HG02973 (cell line): ENCODE data around the gene MCRS1.

Experiments used
- ATAC-seq: cut with Tn5 transposase; IDR thresholded peaks from one replicate; pipeline ENCODE4 v1.9.1; 2021; ENCODE audit warnings: moderate library complexity; ENCODE audit not compliant: unreplicated experiment

The MCRS1 gene

DNA sequence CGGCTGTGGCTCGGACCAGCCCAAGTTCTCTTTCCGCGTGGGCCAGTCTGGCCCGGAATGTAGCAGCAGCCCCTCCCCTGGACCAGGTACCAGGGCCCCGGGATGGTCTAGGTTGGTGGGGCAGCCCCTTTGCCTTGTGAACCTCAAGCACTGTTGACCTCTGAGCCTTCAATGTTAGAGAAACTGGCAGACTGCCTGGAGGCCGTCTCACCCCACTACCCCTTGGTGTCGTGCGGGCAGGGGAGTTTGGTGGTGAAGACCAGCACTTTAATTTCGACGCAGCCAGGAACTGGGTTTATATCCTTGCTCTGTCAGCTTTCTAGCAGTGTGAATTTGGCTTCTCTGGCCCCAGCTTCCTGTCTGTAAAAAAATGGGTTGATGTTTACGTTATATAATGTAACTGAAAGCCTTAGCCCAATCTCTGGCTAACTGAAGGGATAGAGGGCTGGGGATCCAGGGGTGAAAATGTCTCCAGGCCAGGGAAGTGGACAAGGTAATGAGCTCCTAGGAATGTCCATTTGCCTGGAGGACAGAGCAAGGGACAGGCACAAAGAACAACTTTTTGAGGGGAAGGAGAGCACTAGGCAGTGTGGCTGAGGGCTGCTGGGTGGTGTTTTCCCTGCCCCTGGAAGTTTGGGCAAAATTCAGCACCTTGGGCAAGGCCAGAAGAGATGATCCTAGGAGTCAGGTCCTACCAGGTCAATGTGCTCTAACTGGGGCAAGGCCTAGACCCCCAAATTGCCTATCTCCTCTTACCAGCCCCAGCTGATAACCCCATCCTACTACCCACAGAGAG, 11.4 kb downstream of the MCRS1 start:
- ATAC-seq, result no peak

DNA sequence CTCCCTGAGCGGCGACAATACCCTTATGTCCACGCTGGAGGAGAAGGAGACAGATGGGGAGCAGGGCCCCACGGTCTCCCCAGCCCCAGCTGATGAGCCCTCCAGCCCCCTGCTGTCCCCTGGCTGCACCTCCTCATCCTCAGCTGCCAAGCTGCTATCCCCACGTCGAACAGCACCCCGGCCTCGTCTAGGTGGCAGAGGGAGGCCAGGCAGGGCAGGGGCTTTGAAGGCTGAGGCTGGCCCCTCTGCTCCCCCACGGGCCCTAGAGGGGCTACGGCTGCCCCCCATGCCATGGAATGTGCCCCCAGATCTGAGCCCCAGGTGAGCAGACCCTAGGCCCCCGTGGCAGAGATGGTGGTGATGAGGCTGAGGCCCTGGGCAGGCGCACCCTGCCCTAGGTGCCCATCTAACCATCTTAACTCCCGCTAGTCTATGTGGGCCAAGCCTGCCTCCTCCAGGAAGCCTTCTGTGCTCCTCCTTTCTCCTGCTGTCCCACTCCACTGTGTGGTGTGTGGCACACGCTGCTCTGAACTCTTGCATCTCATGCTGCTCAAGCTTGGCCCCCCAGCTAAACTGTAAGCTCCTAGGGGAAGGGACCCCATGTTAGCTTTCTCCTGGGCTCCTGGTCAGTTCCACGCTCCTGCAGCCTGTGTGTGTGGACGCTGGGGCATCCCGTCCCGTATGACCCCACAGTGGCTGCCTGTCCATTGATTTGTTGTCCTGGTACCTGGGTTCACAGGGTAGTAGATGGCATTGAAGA, 12.1 kb downstream of the MCRS1 start:
- no peak for ATAC-seq

DNA sequence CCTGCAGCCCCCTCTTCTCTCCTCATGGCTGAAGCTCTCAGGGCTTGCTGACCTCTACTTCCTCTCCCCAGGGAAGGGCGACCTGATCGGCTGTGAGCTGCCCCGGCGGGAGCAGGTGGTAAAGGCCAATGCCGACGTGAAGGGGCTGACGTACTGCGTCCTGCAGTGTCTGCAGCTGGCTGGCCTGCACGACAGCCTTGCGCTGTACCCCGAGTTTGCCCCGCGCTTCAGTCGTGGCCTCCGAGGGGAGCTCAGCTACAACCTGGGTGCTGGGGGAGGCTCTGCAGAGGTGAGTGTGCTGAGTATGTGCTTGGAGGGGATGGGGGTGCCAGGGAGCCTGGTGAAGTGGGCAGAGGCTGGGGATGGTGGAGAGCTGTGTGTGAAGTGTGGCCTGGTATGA, 13.7 kb downstream of the MCRS1 start:
- no peak for ATAC-seq

DNA sequence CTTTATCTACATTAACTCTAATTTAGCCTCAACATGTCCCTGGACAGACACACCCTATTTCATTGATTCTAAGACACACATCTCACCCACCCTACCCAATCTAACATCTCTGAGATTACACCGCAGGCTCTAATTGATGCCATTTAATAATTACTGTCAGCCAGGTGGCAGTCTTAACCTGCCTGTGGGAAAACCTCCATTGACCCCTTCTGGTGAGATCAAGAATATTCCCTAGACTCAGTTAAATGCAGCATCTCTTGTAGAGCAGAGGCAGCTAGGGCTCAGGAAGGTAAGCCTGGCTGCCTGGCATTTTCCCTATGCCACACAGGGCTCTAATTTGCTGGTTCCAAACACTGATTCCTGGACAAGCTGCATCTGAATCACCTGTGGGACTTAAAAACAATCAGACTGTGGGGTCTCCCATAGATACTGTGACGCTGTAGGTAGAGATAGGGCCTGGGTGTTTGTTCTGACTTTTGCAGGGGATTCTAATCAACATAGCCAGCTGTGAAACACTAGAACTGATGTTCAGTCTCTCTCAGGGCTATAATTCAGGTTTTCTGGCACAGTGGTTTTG, 14.3 kb downstream of the MCRS1 start:
- ATAC-seq, result no peak

DNA sequence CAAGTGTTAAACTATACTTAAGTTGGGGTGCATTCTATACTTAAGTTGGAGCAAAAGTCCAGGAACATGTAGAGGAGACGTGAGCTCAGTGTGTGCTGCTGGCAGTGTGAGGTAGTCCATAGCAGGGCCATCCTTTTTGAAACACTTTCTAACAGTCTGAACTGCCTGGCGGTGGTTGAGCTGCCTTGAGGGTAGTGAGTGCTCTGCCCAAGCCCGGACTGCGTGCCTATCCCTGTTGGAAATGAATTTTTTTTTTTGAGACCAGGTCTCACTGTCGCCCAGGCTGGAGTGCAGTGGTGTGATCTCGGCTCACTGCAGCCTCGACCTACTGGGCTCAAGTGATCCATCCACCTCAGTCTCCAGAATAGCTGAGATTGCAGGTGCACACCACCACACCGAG, 15.0 kb downstream of the MCRS1 start:
- ATAC-seq, result no peak

DNA sequence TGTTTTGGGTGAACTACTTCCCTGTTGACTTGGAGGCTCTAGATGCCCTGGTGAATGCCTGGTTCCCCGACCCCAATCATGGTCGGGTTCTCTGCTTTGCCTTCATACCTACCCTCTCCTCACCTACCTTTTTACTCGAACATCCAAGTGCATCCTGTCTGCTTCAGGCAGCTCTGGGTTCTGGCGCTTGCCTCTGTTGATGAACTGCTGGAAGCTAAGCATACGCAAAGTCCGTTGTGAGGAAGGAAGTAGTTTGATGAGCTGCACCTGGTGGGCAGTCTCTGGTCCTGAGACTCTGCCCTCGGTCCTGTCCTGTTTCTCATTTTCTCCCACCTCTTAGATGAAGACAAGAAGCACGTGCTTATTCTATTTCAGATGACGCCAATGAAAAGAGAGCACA, 15.5 kb downstream of the MCRS1 start:
- no peak for ATAC-seq

DNA sequence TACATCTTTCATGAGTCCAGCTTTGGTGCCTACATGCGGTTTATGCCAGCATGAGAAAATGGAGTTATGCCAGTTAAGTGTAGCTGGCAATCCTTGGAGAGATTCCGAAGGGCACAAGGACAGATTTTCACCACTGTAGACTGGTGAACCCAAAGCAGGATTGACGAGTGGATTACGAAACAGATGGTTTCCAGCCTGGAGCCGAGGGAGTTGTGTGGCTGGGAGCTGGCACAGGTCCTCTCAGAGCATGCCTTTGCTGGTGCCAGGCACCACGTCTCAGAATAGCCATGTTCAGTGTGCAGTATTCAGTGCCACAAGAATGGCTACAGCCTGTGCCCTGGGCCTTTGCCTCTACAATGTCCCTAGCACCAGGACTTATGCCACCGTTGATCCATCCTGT, 15.9 kb downstream of the MCRS1 start:
- ATAC-seq, result no peak

DNA sequence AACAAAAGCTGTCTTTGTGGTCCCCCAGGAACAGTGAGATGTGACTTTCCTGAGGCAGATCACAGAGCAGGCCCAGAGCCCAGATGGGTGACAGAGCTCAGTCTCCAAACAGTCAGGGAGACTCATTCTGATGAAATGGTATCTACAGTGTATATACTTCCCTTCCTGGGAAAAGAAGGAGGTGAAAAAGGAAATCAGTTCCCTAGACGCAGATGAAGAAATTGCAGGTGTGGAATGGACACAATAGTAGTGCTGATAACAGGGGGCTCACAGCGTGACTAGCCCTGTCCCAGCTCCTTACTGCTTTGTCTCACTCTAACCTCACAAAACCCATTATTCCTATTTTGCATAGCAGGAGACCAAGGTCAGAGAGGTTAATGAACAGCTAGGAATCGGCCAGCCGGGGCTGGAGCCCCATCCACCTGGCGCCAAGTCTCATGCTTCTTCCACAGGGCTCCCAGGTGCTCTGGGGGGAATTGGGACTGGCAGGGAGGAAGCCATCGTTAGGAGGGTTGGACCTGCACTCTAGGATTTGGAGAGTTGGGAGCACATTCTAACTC, 17.2 kb downstream of the MCRS1 start:
- no peak for ATAC-seq

DNA sequence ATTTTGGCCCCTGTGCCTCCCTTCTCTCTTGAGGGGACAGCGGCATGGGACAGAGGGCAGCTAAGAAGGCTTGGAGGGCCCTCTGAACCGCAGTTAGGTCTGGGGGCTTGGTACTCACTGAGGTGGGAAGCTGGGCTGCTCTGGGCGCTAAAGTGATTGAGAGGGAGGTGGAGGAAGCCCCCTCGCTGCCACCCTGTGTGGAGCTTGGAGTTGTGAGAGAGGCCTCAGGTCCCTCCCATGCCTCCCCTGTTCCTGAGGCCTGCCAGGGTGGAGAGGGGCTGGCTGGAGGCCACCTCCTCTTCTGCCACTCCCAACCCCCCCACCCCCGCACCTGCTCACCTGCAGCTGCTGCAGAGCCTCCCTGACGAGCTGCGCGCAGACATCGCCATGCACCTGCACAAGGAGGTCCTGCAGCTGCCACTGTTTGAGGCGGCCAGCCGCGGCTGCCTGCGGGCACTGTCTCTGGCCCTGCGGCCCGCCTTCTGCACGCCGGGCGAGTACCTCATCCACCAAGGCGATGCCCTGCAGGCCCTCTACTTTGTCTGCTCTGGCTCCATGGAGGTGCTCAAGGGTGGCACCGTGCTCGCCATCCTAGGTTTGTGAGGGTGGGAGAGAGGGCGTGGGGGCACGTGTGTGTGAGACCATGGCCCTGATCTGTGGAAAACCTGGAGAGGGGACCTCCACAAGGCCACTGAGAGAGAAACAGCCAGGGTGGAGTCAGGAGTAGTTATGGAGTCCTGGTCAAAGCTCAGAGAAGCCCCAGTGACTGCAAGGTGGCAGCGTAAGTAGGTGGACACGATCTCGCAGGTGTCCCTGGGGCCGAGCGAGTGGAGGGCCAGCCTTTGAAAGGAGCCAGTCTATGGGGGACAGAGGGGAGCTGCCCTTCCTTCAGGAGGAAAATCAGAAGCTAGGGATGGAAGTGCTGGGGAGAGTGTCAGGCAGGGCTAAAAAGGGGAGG, 17.9 kb downstream of the MCRS1 start:
- no peak for ATAC-seq

DNA sequence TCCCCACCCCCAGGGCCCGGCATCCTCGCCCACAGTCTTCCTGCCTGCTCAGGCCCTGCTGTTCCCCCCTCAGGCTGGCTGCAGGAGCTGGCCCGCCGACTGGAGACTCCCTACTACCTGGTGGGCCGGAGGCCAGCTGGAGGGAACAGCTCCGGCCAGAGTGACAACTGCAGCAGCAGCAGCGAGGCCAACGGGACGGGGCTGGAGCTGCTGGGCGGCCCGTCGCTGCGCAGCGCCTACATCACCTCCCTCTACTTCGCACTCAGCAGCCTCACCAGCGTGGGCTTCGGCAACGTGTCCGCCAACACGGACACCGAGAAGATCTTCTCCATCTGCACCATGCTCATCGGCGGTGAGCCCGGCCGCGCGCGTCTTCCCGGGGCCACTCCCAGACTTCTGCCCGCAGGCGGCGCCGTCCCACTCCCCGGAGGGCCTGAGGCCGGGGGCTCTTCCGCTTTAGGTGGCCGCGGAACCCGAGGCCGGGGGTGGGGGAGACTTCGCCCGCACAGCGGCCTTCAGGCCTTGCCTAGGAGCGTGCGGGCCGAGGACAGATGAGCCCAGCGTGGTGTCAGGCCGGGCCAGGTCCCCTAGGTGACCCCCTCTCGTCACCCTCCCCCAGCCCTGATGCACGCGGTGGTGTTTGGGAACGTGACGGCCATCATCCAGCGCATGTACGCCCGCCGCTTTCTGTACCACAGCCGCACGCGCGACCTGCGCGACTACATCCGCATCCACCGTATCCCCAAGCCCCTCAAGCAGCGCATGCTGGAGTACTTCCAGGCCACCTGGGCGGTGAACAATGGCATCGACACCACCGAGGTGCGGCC, 18.9 kb downstream of the MCRS1 start:
- no peak for ATAC-seq

DNA sequence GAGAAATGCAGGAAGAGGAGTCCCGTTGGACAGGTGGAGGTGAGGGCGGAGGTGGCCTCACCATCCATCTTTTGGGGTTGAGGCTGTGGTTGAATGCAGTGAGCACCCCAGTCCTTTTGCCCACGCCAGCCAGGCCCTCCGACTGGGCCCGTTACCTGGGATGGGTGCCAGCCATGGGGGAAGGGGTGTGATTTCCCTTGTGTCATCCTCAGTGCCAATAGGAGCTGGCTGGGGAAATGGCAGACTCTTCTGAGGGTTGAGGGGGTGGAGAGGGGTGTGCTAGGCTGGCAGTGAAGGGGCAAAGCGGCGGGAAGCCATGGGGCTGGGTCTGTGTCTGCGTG, 19.5 kb downstream of the MCRS1 start:
- no peak for ATAC-seq

DNA sequence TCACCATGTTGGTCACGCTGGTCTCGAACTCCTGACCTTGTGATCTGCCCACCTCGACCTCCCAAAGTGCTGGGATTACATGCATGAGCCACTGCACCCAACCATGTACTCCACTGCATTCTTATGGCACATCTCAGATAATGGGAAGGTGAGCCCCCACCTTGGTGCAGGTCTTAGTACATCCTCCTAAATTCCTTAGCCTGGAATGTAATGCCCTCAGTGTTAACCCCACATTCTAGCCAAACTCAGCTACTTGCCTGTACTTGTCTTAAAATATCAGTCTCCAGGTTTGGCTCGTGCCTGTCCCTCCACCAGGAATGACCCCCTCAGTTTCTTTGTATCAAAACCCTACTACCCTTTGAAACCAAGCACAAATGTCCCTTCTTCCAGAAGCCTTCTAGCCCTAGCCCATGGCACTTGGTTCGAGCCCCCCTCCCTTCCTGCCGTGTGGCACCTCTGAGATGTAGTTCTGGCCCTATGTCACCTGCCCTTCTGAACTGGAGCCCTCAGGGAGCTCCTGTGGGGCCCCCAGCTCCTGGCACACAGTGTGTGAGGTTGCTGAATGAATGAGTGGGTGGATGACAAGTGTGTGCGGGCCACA, 20.8 kb downstream of the MCRS1 start:
- no peak for ATAC-seq

DNA sequence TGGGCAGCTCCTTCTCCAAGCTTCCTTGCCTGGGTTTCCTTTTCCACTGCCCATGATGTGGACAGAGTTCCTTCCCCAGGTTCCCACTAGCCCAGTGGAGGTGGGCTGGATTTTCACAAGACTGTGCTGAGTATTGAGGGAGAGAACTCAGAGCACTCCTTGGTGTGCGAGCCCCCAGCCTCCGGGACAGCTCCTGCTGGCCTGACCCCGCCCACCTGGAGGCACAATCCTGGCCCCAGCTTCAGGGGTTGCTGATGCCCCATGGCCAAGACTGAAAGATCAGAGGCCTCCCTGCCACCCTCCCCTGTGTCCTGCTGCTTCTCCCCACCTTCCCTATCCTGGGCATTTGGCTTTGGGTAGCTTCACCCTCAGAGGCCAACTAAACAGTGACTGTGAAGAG, 21.5 kb downstream of the MCRS1 start:
- no peak for ATAC-seq

DNA sequence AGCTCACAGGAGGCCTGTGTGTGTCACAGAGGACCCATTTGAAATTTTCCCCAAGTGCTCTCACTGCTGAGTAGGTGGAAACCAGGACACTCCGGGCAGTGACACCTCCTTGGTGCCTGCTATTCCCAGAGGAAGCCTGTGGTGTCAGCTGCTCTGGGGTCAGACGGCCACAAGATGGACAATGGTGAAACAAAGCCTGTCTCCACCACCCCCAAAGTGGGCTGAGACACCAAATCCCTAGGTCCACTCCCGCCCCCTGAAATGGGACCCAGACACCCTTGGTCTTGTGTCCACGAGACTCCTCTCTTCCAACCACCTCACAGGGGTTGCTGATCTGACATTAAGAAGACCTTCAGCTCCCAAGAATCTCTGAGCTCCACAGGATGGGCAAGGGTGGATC, 22.1 kb downstream of the MCRS1 start:
- ATAC-seq, result no peak

DNA sequence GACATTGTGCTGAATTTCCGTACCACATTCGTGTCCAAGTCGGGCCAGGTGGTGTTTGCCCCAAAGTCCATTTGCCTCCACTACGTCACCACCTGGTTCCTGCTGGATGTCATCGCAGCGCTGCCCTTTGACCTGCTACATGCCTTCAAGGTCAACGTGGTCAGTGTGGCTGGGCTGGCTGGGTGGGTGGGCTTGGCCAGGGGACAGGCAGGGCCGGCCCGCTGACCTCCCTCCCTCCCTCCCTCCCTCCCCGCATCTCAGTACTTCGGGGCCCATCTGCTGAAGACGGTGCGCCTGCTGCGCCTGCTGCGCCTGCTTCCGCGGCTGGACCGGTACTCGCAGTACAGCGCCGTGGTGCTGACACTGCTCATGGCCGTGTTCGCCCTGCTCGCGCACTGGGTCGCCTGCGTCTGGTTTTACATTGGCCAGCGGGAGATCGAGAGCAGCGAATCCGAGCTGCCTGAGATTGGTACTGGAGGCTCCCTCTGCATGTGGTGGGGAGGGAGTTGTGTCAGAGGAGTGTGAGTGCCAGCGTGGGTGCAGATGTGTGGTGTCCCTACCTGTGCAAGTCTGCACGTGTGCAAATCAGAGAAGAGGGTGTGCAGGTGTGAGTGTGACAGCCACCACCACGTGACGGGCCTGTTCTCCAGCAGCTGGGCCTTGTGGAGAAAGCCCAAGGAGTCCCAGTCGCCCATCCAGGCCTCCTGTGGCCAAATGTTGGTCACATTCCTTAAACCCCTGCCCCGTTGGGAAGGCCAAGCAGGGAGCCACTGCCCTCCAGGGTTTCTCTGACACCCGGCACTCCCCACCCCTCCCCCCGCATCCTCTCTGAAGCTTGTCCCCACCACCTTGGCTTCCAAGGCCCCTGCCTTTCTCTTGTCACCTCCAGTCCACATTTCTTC, 23.8 kb downstream of the MCRS1 start:
- no peak for ATAC-seq

DNA sequence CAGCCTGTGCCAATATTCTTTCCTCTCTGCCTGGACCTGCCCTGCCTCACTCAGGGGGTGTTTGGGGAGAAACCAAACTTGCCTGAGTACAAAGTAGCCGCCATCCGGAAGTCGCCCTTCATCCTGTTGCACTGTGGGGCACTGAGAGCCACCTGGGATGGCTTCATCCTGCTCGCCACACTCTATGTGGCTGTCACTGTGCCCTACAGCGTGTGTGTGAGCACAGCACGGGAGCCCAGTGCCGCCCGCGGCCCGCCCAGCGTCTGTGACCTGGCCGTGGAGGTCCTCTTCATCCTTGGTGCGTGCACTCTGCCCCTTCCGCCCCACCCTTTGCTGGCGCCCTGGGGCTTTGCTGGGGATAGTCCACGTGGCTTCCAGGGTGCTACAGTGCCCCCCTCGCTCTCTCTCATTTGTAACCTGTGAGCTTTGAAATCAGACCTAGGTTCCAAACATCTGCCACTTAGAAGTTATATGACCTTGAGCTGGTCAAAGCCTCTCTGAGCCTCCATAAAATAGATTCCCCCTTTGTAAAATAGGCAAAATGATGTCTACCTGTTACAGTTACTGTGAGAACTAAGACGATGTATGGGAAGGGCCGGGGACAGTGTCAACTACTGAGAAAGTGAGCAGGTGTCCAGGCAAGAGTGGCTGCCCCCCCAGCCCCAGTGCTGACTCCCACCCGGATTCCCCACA, 24.6 kb downstream of the MCRS1 start:
- no peak for ATAC-seq

DNA sequence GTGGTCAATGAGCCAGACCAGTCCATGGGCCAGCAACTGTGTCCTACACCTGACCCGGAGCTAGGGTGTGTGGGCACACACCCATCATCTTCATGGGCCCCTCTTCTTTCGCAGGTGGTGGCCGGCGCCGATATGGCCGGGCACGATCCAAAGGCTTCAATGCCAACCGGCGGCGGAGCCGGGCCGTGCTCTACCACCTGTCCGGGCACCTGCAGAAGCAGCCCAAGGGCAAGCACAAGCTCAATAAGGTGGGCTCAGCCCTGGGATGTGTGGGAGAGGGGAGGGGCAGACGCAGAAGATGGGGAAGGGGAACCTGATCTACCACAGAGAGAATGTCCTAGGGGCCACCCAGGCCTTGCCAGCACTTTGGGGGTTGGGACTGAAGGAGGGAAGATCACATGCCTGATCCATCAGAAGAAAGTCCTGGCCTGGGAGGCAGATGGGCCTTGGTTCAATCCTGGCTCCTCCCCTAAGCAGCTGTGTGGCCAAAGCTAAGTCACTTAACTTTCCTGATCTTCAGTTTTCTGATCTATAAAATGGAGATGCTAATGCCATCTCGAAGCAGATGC, 25.3 kb downstream of the MCRS1 start:
- no peak for ATAC-seq
